ENCODE measurements around the gene TRAF6. TPM values are rescaled to one million over a fixed set of nuclear protein-coding genes. Genes with fewer than 3 reads are reported as not detected.

Gene TRAF6
- total and polyA plus RNA-seq, 2 donors (not counting 3 experiments of a cell fraction or from before 2014, with no cell fraction given) = 6.0 to 14.2 TPM

GRCh38 chr11:36464720-36465119 lies 45.4 kb downstream of the TRAF6 start:
- POLR2A ChIA-PET = no interaction called here
- dilution Hi-C loops (cut with MboI; ENCODE audit: extremely low pct_ligation_motif_present, low sequenced_read_pairs) = no loop called here
- no peaks in the 10 kb centered on the region for H3K27me3 ChIP-seq (ENCODE audit: control insufficient read depth in 2 of 2, insufficient read depth in 2 of 2, low read length in 2 of 2)

More at GRCh38 chr11:36464720-36465119, 45.4 kb downstream of the TRAF6 start:
- no peak for TF ChIP-seq GATA2 (IDR thresholded peaks at IDR 0.05; ENCODE audit: insufficient read depth, insufficient read length, low read depth, low read length)
- TF ChIP-seq MYC (IDR thresholded peaks at IDR 0.05; ENCODE audit: low read depth, low read length) = no peak
- TF ChIP-seq POLR2A (IDR thresholded peaks at IDR 0.05; ENCODE audit: low read depth, low read length) = no peak
- no peak for TF ChIP-seq EZH2 (IDR thresholded peaks at IDR 0.05; ENCODE audit: borderline replicate concordance, low read depth, low read length, severe bottlenecking)
- TF ChIP-seq, protein P1, sequence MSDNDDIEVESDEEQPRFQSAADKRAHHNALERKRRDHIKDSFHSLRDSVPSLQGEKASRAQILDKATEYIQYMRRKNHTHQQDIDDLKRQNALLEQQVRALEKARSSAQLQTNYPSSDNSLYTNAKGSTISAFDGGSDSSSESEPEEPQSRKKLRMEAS (IDR thresholded peaks at IDR 0.05; ENCODE audit: insufficient read depth, insufficient read length) = no peak
- TF ChIP-seq JUN (IDR thresholded peaks at IDR 0.05; ENCODE audit: borderline replicate concordance, insufficient read depth, insufficient read length, low read depth) = no peak
- no peak for TF ChIP-seq FOS (IDR thresholded peaks at IDR 0.05; ENCODE audit: borderline replicate concordance, insufficient read depth, low read length)
- TF ChIP-seq, protein P2, sequence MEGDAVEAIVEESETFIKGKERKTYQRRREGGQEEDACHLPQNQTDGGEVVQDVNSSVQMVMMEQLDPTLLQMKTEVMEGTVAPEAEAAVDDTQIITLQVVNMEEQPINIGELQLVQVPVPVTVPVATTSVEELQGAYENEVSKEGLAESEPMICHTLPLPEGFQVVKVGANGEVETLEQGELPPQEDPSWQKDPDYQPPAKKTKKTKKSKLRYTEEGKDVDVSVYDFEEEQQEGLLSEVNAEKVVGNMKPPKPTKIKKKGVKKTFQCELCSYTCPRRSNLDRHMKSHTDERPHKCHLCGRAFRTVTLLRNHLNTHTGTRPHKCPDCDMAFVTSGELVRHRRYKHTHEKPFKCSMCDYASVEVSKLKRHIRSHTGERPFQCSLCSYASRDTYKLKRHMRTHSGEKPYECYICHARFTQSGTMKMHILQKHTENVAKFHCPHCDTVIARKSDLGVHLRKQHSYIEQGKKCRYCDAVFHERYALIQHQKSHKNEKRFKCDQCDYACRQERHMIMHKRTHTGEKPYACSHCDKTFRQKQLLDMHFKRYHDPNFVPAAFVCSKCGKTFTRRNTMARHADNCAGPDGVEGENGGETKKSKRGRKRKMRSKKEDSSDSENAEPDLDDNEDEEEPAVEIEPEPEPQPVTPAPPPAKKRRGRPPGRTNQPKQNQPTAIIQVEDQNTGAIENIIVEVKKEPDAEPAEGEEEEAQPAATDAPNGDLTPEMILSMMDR (IDR thresholded peaks at IDR 0.05; ENCODE audit: extremely low read depth in 1 of 2, insufficient read depth in 1 of 2, low read depth in 1 of 2, low read length in 2 of 2) = no peak
- TF ChIP-seq POLR2AphosphoS5 (IDR thresholded peaks at IDR 0.05; ENCODE audit: insufficient read depth, low read depth, low read length) = no peak
- Histone ChIP-seq H3K27ac (ENCODE audit: insufficient read depth, low read depth, low read length) (no peak overlapping the region), H2AFZ (ENCODE audit: low read depth, low read length) (no peak overlapping the region), H3K9me1 (replicated peaks; ENCODE audit: control insufficient read depth, extremely low read depth, insufficient read depth, low read length) (no peaks in the 10 kb centered on the region), H3K4me3 (replicated peaks in 1 of 3; ENCODE audit: insufficient read depth in 1 of 3, low read depth in 1 of 3, low read length in 3 of 3) (no peak overlapping the region), H3K4me2 (ENCODE audit: insufficient read depth, low read length) (no peak overlapping the region), H3K79me2 (ENCODE audit: control insufficient read depth, insufficient read depth, low read length) (no peaks in the 10 kb centered on the region), H3K4me1 (ENCODE audit: control insufficient read depth, extremely low read depth, insufficient read depth, low read length) (no peaks in the 10 kb centered on the region), H3K9ac (replicated peaks; ENCODE audit: extremely low read depth, insufficient read depth, low read length) (no peak overlapping the region), H3K9me3 (replicated peaks; ENCODE audit: control insufficient read depth, insufficient read depth, low read length) (no peaks in the 10 kb centered on the region), H3K36me3 (ENCODE audit: control insufficient read depth in 2 of 2, extremely low read depth in 1 of 2, insufficient read depth in 2 of 2, low read length in 2 of 2) (no peaks in the 10 kb centered on the region), H4K20me1 (replicated peaks; ENCODE audit: control insufficient read depth, extremely low read depth, insufficient read depth, low read length) (no peaks in the 10 kb centered on the region)
- FAIRE-seq = no peak
- no TSS peak for BruUV-seq (replicated peaks)
- intact Hi-C loops (cut with micrococcal nuclease) = no loop called here
- DNase-seq (ENCODE audit: low read depth, low spot score) = no peak
- CTCF ChIA-PET = interaction anchor here (1.0 kb wide), 1 partner anchor 9 kb away, joined by 3 read pairs; no protein-coding TSS in a partner anchor
